Rectal smooth muscle tissue (tissue), 1 donor: ENCODE measurements around the gene TRPV4.

ENCODE experiments used
- H3K27ac ChIP-seq: one replicate; pipeline ENCODE4 v1.7.0; 2013; ENCODE audit warnings: low read depth, low read length, inconsistent platforms
- H3K27me3 ChIP-seq: one replicate; pipeline ENCODE4 v1.7.0; 2013; ENCODE audit warnings: low read length; ENCODE audit not compliant: control insufficient read depth, insufficient read depth
- H3K36me3 ChIP-seq: one replicate; pipeline ENCODE4 v1.7.0; 2013; ENCODE audit warnings: low read length; ENCODE audit not compliant: control insufficient read depth, insufficient read depth
- H3K4me1 ChIP-seq: one replicate; pipeline ENCODE4 v1.7.0; 2013; ENCODE audit warnings: low read length; ENCODE audit not compliant: control insufficient read depth, insufficient read depth
- H3K4me3 ChIP-seq: one replicate; pipeline ENCODE4 v1.7.0; 2013; ENCODE audit warnings: low read length
- H3K9ac ChIP-seq: one replicate; pipeline ENCODE4 v1.7.0; 2013; ENCODE audit warnings: low read length

Gene TRPV4

GRCh38 chr12:109833307-109834189 lies at the start of gene TRPV4:
TRPV4 (minus strand) TSS chr12:109833398; CDS start chr12:109814796, 18,602 bp downstream.
- peak within 1 kb of the TSS; percentile 48 for H3K4me3 ChIP-seq
- H3K9ac ChIP-seq, result no peak within 1 kb of the TSS
- H3K4me1 ChIP-seq, result no peaks in the 10 kb centered on the region
- peaks cover 14% of the 10 kb centered on the region for H3K27me3 ChIP-seq
- no peaks in the 10 kb centered on the region for H3K36me3 ChIP-seq
- H3K27ac ChIP-seq, result no peak within 1 kb of the TSS

- Histone ChIP-seq H3K27me3 (no peaks in the 10 kb centered on the region), H3K9ac (no peak overlapping the region), H3K4me3 (no peak overlapping the region), H3K36me3 (no peaks in the 10 kb centered on the region), H3K27ac (no peak overlapping the region), H3K4me1 (peaks cover 8% of the 10 kb centered on the region)
Observed at GRCh38 chr12:109881752-109882151, 48.6 kb upstream of the TRPV4 start.

- Histone ChIP-seq H3K9ac (no peak overlapping the region), H3K4me1 (peaks cover 8% of the 10 kb centered on the region), H3K27me3 (no peaks in the 10 kb centered on the region), H3K36me3 (no peaks in the 10 kb centered on the region), H3K27ac (no peak overlapping the region), H3K4me3 (peak overlapping the region; percentile 45)
Observed at GRCh38 chr12:109880938-109881337, 47.7 kb upstream of the TRPV4 start.

- peaks cover 8% of the 10 kb centered on the region for H3K4me1 ChIP-seq
- peak within 1 kb of the TSS; percentile 45 for H3K27ac ChIP-seq
- H3K36me3 ChIP-seq, result no peaks in the 10 kb centered on the region
- H3K9ac ChIP-seq, result peak within 1 kb of the TSS; percentile 78
- peak within 1 kb of the TSS; percentile 99 for H3K4me3 ChIP-seq
- no peaks in the 10 kb centered on the region for H3K27me3 ChIP-seq
Observed at GRCh38 chr12:109880043-109880931, 47.1 kb upstream of the TRPV4 start, which contains the start of gene GLTP. GLTP (minus strand) TSS chr12:109880541; CDS start chr12:109880374, 167 bp downstream.

GRCh38 chr12:109879351-109880042 lies 46.3 kb upstream of the TRPV4 start:
- H3K4me3 ChIP-seq, result peak overlapping the region; percentile 99
- peak overlapping the region; percentile 78 for H3K9ac ChIP-seq
- H3K4me1 ChIP-seq, result peaks cover 8% of the 10 kb centered on the region
- H3K27me3 ChIP-seq, result no peaks in the 10 kb centered on the region
- no peaks in the 10 kb centered on the region for H3K36me3 ChIP-seq
- peak overlapping the region; percentile 45 for H3K27ac ChIP-seq

- H3K27me3 ChIP-seq, result no peaks in the 10 kb centered on the region
- H3K4me3 ChIP-seq, result peak overlapping the region; percentile 99
- H3K9ac ChIP-seq, result peak overlapping the region; percentile 78
- H3K36me3 ChIP-seq, result no peaks in the 10 kb centered on the region
- peaks cover 8% of the 10 kb centered on the region for H3K4me1 ChIP-seq
- no peak overlapping the region for H3K27ac ChIP-seq
Observed at GRCh38 chr12:109878749-109879148, 45.6 kb upstream of the TRPV4 start.

- no peaks in the 10 kb centered on the region for H3K27me3 ChIP-seq
- no peak overlapping the region for H3K27ac ChIP-seq
- no peak overlapping the region for H3K4me3 ChIP-seq
- no peak overlapping the region for H3K9ac ChIP-seq
- no peaks in the 10 kb centered on the region for H3K36me3 ChIP-seq
- H3K4me1 ChIP-seq, result peaks cover 8% of the 10 kb centered on the region
Observed at GRCh38 chr12:109878247-109878625, 45.0 kb upstream of the TRPV4 start.

GRCh38 chr12:109877504-109878246 lies 44.5 kb upstream of the TRPV4 start:
- H3K4me3 ChIP-seq, result no peak overlapping the region
- peaks cover 8% of the 10 kb centered on the region for H3K4me1 ChIP-seq
- no peak overlapping the region for H3K27ac ChIP-seq
- H3K36me3 ChIP-seq, result no peaks in the 10 kb centered on the region
- H3K9ac ChIP-seq, result no peak overlapping the region
- no peaks in the 10 kb centered on the region for H3K27me3 ChIP-seq

- no peak overlapping the region for H3K9ac ChIP-seq
- H3K27me3 ChIP-seq, result no peaks in the 10 kb centered on the region
- H3K4me1 ChIP-seq, result peaks cover 8% of the 10 kb centered on the region
- no peak overlapping the region for H3K4me3 ChIP-seq
- H3K36me3 ChIP-seq, result no peaks in the 10 kb centered on the region
- H3K27ac ChIP-seq, result no peak overlapping the region
Observed at GRCh38 chr12:109876406-109876805, 43.2 kb upstream of the TRPV4 start.

GRCh38 chr12:109875572-109876131 lies 42.5 kb upstream of the TRPV4 start:
- peaks cover 8% of the 10 kb centered on the region for H3K4me1 ChIP-seq
- H3K27ac ChIP-seq, result no peak overlapping the region
- H3K4me3 ChIP-seq, result no peak overlapping the region
- no peaks in the 10 kb centered on the region for H3K36me3 ChIP-seq
- no peaks in the 10 kb centered on the region for H3K27me3 ChIP-seq
- no peak overlapping the region for H3K9ac ChIP-seq

- Histone ChIP-seq H3K4me1 (peaks cover 2% of the 10 kb centered on the region), H3K27me3 (no peaks in the 10 kb centered on the region), H3K4me3 (no peak overlapping the region), H3K27ac (no peak overlapping the region), H3K36me3 (no peaks in the 10 kb centered on the region), H3K9ac (no peak overlapping the region)
Observed at GRCh38 chr12:109873653-109874052, 40.5 kb upstream of the TRPV4 start.
